H9 (cell line): ENCODE results near the gene MICU1. TPM values are rescaled to one million over a fixed set of nuclear protein-coding genes. Genes with fewer than 3 reads are reported as not detected.

ENCODE experiments used
- DNase-seq: peaks from one replicate; pipeline ENCODE4 v3.0.0-alpha.2; 2017
- H2AFZ ChIP-seq: one replicate; pipeline ENCODE4 v1.6.1; 2013; ENCODE audit warnings: mild to moderate bottlenecking, low read length, control low read depth, moderate library complexity
- H2AK5ac ChIP-seq: 2 replicates; pipeline ENCODE4 v1.6.1; 2013; ENCODE audit warnings: low read length, control low read depth, mixed read lengths; ENCODE audit not compliant: insufficient read length
- H2BK120ac ChIP-seq: one replicate; pipeline ENCODE4 v1.6.1; 2013; ENCODE audit warnings: low read depth, mild to moderate bottlenecking, low read length, control low read depth, inconsistent platforms; ENCODE audit not compliant: poor library complexity, severe bottlenecking
- H2BK12ac ChIP-seq: 2 replicates; pipeline ENCODE4 v1.6.1; 2013; ENCODE audit warnings: low read length, control low read depth, mixed read lengths, low read depth; ENCODE audit not compliant: insufficient read length
- H2BK15ac ChIP-seq: 2 replicates; pipeline ENCODE4 v1.6.1; 2013; ENCODE audit warnings: low read depth, low read length, control low read depth
- H2BK20ac ChIP-seq: one replicate; pipeline ENCODE4 v1.6.1; 2013; ENCODE audit warnings: low read depth, mild to moderate bottlenecking, low read length, control low read depth, inconsistent platforms; ENCODE audit not compliant: poor library complexity, severe bottlenecking
- H2BK5ac ChIP-seq: 2 replicates; pipeline ENCODE4 v1.6.1; 2013; ENCODE audit warnings: low read length, control low read depth, mixed read lengths; ENCODE audit not compliant: insufficient read length
- H3K14ac ChIP-seq: 2 replicates; pipeline ENCODE4 v1.6.1; 2013; ENCODE audit warnings: low read length, control low read depth; ENCODE audit not compliant: insufficient read depth
- H3K18ac ChIP-seq: 2 replicates; pipeline ENCODE4 v1.6.1; 2013; ENCODE audit warnings: low read depth, mild to moderate bottlenecking, mixed read lengths, low read length, control low read depth; ENCODE audit not compliant: insufficient read length
- H3K23ac ChIP-seq: 2 replicates; pipeline ENCODE4 v1.6.1; 2013; ENCODE audit warnings: low read length, control low read depth, mixed read lengths, low read depth; ENCODE audit not compliant: insufficient read length
- H3K23me2 ChIP-seq: 2 replicates; pipeline ENCODE4 v1.6.1; 2013; ENCODE audit warnings: low read depth, mild to moderate bottlenecking, mixed read lengths, low read length, control low read depth; ENCODE audit not compliant: insufficient read length, poor library complexity, severe bottlenecking
- H3K27ac ChIP-seq: 2 replicates; pipeline ENCODE4 v1.5.1; 2013; ENCODE audit warnings: low read length, control low read depth, mixed read lengths, low read depth; ENCODE audit not compliant: insufficient read length
- H3K27me3 ChIP-seq: 2 replicates; pipeline ENCODE4 v1.6.1; 2013; ENCODE audit warnings: low read length, control low read depth, inconsistent platforms; ENCODE audit not compliant: insufficient read depth
- H3K4ac ChIP-seq: 2 replicates; pipeline ENCODE4 v1.6.1; 2013; ENCODE audit warnings: low read depth, mild to moderate bottlenecking, control low read depth, inconsistent platforms, low read length, moderate library complexity
- H3K4me1 ChIP-seq: 2 replicates; pipeline ENCODE4 v1.6.1; 2013; ENCODE audit warnings: low read length, control low read depth, inconsistent platforms; ENCODE audit not compliant: insufficient read depth
- H3K4me2 ChIP-seq: 2 replicates; pipeline ENCODE4 v1.6.1; 2013; ENCODE audit warnings: low read length, control low read depth, mixed read lengths; ENCODE audit not compliant: insufficient read length, insufficient read depth
- H3K56ac ChIP-seq: 2 replicates; pipeline ENCODE4 v1.6.1; 2013; ENCODE audit warnings: low read depth, mild to moderate bottlenecking, mixed read lengths, low read length, control low read depth; ENCODE audit not compliant: insufficient read length
- H3K79me1 ChIP-seq: 2 replicates; pipeline ENCODE4 v1.6.1; 2013; ENCODE audit warnings: low read depth, mild to moderate bottlenecking, moderate library complexity, low read length, control low read depth, inconsistent platforms; ENCODE audit not compliant: insufficient read depth, poor library complexity, severe bottlenecking
- H3K79me2 ChIP-seq: 2 replicates; pipeline ENCODE4 v1.6.1; 2013; ENCODE audit warnings: low read length, control low read depth, inconsistent platforms; ENCODE audit not compliant: insufficient read depth
- H3K9ac ChIP-seq: 2 replicates; pipeline ENCODE4 v1.6.1; 2013; ENCODE audit warnings: low read length, control low read depth, mixed read lengths; ENCODE audit not compliant: insufficient read length; ENCODE audit errors: extremely low read depth
- H3K9me3 ChIP-seq: one replicate; pipeline ENCODE4 v1.6.1; 2013; ENCODE audit warnings: low read depth, low read length, inconsistent platforms; ENCODE audit not compliant: control insufficient read depth
- H3T11ph ChIP-seq: one replicate; pipeline ENCODE4 v1.6.1; 2013; ENCODE audit warnings: mild to moderate bottlenecking, low read length, control low read depth, inconsistent platforms
- H4K20me1 ChIP-seq: one replicate; pipeline ENCODE4 v1.6.1; 2013; ENCODE audit not compliant: control insufficient read depth, insufficient read length, insufficient read depth
- H4K5ac ChIP-seq: 2 replicates; pipeline ENCODE4 v1.6.1; 2013; ENCODE audit warnings: low read depth, mild to moderate bottlenecking, mixed read lengths, low read length, control low read depth; ENCODE audit not compliant: insufficient read length
- H4K8ac ChIP-seq: replicated peaks from 2 replicates; pipeline ENCODE4 v1.6.1; 2013; ENCODE audit warnings: low read length, control low read depth, mixed read lengths, low read depth; ENCODE audit not compliant: insufficient read length
- H4K91ac ChIP-seq: 2 replicates; pipeline ENCODE4 v1.6.1; 2013; ENCODE audit warnings: low read depth, mild to moderate bottlenecking, moderate library complexity, mixed read lengths, low read length, control low read depth; ENCODE audit not compliant: insufficient read length
- H3K27ac Mint-ChIP-seq, 3 experiments: 2 replicates in 2 of 3; 3 replicates in 1 of 3; pipeline ENCODE4 v1.8.0; 2020 to 2021; ENCODE audit warnings: mixed read lengths in 3 of 3, mild to moderate bottlenecking in 1 of 3, moderate library complexity in 1 of 3
- H3K27me3 Mint-ChIP-seq: 2 replicates; pipeline ENCODE4 v1.8.0; 2021; ENCODE audit warnings: low read depth, mild to moderate bottlenecking, moderate library complexity, mixed read lengths
- H3K36me3 Mint-ChIP-seq, 3 experiments: 2 replicates in 2 of 3; 3 replicates in 1 of 3; pipeline ENCODE4 v1.8.0; 2020 to 2021; ENCODE audit warnings: low read depth in 3 of 3, mixed read lengths in 3 of 3; ENCODE audit not compliant: insufficient read depth in 1 of 3
- H3K4me1 Mint-ChIP-seq, 2 experiments: 2 replicates each; pipeline ENCODE4 v1.8.0; 2020; ENCODE audit warnings: mixed read lengths in 2 of 2
- H3K4me3 Mint-ChIP-seq, 2 experiments: 2 replicates in 1 of 2; 3 replicates in 1 of 2; pipeline ENCODE4 v1.8.0; 2020 to 2021; ENCODE audit warnings: mild to moderate bottlenecking in 2 of 2, mixed read lengths in 2 of 2, moderate library complexity in 1 of 2
- H3K9me3 Mint-ChIP-seq, 2 experiments: 2 replicates in 1 of 2; 3 replicates in 1 of 2; pipeline ENCODE4 v1.8.0; 2020; ENCODE audit warnings: mild to moderate bottlenecking in 2 of 2, mixed read lengths in 2 of 2, moderate library complexity in 1 of 2
- WGBS: extraction: QIAGEN DNeasy Blood & Tissue Kit; methylation state at CpG from one replicate; pipeline ENCODE4 v1.1.7; 2013; ENCODE audit warnings: missing lambda C conversion rate, low lambda C conversion rate, mixed read lengths; ENCODE audit not compliant: insufficient read length; ENCODE audit errors: extremely low coverage; 5-methylcytosine and 5-hydroxymethylcytosine counted together
- total RNA-seq: library from RNA; stranded (reverse); gene quantifications from 2 replicates; pipeline ENCODE4 v1.2.1, GENCODE V29; 2021
- TF ChIP-seq, protein P1 (sequence below): fragments of 200-600 bp; sonication (generic); conservative IDR thresholded peaks from 3 replicates; pipeline ENCODE4 v1.8.0; 2021; ENCODE audit warnings: antibody characterized with exemption, mild to moderate bottlenecking

The MICU1 gene
- total RNA-seq, 1 experiment from 2014 or later, result 33.2 TPM

DNA sequence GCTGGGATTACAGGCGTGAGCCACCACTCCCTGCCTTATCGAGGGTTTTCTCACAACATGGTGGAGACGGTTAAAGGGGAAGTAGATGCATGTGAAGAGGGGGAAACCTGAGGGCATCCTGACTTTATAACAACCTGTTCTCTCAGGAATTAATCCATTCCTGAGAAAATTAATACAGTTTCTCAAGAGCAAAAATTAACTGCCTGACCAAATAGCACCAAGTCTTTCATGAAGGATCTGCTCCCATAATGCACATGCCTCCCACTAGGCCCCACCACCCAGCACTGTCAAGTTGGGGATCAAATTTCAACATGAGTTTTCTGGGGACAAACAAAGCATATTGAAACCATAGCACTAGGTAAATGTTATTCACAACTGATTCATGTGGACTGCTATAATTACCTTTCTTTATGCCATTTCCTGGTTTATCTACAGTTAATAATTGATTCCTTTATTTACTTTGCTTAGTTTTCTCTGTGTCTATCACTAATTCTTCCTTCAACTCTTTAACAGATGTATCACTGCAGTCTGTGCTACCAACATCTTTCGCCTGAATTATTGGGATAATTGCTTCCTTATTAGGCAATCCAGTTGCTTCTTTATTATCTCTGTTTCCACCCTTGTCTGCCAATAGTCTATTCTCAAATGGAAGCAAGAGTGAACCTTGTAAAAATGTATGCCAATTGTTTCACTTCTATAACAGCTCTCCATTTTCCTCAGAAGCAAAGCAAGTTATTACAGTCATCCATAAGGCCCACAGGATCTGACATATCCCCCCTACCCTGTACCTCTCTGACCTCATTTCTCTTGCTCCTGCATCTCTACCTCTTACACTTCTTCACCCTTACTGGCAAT is 12.9 kb upstream of the MICU1 start:
- H3K4me2 ChIP-seq, result no peak overlapping the region
- Mint-ChIP-seq H3K27ac (no peak overlapping the region), H3K4me3 (no peak overlapping the region), H3K36me3 (peaks cover 2 to 13% (median 2%) of the 10 kb centered on the region in 3 experiments; a peak in 5 of 7 replicates), H3K27me3 (0 out of 2 replicates have a peak, but pooled peaks cover 2% of the 10 kb centered on the region), H3K9me3 (0 out of 5 replicates have a peak, but pooled peaks cover 0 to 2% of the 10 kb centered on the region in 2 experiments), H3K4me1 (peaks cover 6 to 7% of the 10 kb centered on the region in 2 experiments)
- H2BK12ac ChIP-seq, result no peak overlapping the region
- H3K9me3 ChIP-seq, result no peaks in the 10 kb centered on the region
- no peak overlapping the region for H2AFZ ChIP-seq
- H3K14ac ChIP-seq, result no peak overlapping the region
- H2BK15ac ChIP-seq, result no peak overlapping the region
- H3K27ac ChIP-seq, result no peak overlapping the region
- no peaks in the 10 kb centered on the region for H3K27me3 ChIP-seq
- H3K4me1 ChIP-seq, result no peaks in the 10 kb centered on the region
- no peak overlapping the region for H4K91ac ChIP-seq
- H3K79me1 ChIP-seq, result no peaks in the 10 kb centered on the region
- H3K9ac ChIP-seq, result no peak overlapping the region
- no peak overlapping the region for H2BK20ac ChIP-seq
- H3K4ac ChIP-seq, result no peak overlapping the region
- H3K56ac ChIP-seq, result no peak overlapping the region
- no peak overlapping the region for H3T11ph ChIP-seq
- TF ChIP-seq, protein P1, sequence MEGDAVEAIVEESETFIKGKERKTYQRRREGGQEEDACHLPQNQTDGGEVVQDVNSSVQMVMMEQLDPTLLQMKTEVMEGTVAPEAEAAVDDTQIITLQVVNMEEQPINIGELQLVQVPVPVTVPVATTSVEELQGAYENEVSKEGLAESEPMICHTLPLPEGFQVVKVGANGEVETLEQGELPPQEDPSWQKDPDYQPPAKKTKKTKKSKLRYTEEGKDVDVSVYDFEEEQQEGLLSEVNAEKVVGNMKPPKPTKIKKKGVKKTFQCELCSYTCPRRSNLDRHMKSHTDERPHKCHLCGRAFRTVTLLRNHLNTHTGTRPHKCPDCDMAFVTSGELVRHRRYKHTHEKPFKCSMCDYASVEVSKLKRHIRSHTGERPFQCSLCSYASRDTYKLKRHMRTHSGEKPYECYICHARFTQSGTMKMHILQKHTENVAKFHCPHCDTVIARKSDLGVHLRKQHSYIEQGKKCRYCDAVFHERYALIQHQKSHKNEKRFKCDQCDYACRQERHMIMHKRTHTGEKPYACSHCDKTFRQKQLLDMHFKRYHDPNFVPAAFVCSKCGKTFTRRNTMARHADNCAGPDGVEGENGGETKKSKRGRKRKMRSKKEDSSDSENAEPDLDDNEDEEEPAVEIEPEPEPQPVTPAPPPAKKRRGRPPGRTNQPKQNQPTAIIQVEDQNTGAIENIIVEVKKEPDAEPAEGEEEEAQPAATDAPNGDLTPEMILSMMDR, result no peak
- H3K18ac ChIP-seq, result no peak overlapping the region
- H2AK5ac ChIP-seq, result no peak overlapping the region
- H3K23me2 ChIP-seq, result no peaks in the 10 kb centered on the region
- no peak overlapping the region for H4K8ac ChIP-seq
- DNase-seq, result no peak
- H3K23ac ChIP-seq, result no peak overlapping the region
- H2BK5ac ChIP-seq, result no peak overlapping the region
- H2BK120ac ChIP-seq, result no peak overlapping the region
- H4K20me1 ChIP-seq, result no peaks in the 10 kb centered on the region
- no peak overlapping the region for H4K5ac ChIP-seq
- WGBS, result no CpG with 5 or more reads among the region's 4 CpGs
- H3K79me2 ChIP-seq, result no peaks in the 10 kb centered on the region
